Skin epidermis (tissue), 12 donors: Measurements from ENCODE around the gene SMG5.
A peak's percentile ranks its signal among the peaks of the same experiment; 100 is the strongest.

Experiments used
- H3K27ac ChIP-seq, 21 experiments: fragments of 200-600 bp; sonication (generic) in 11 of 21; one replicate each; pipeline ENCODE4 v1.5.0; 2020; ENCODE audit warnings: mild to moderate bottlenecking in 3 of 21, inconsistent platforms in 2 of 21, moderate library complexity in 2 of 21
- H3K4me3 ChIP-seq, 7 experiments: fragments of 200-600 bp; sonication (generic) in 2 of 7; one replicate each; pipeline ENCODE4 v1.5.0; 2020; ENCODE audit warnings: inconsistent platforms in 2 of 7, mild to moderate bottlenecking in 2 of 7, moderate library complexity in 1 of 7

SMG5 gene

GRCh38 chr1:156281693-156282478 lies 739 bp downstream of the SMG5 start:
- Histone ChIP-seq H3K27ac (peak overlapping the region; percentile 79 to 99 (median 95)), H3K4me3 (peak overlapping the region; percentile 60 to 90 (median 72))

- peak overlapping the region in 17 of 21 experiments; percentile 88 to 99 (median 94) for H3K27ac ChIP-seq
- peak overlapping the region; percentile 60 to 90 (median 72) for H3K4me3 ChIP-seq
Measured at GRCh38 chr1:156281281-156281680, 1.3 kb downstream of the SMG5 start.

- Histone ChIP-seq H3K4me3 (no peak overlapping the region), H3K27ac (no peak overlapping the region)
Measured at GRCh38 chr1:156279837-156280236, 2.8 kb downstream of the SMG5 start.

GRCh38 chr1:156276966-156277381 lies 5.7 kb downstream of the SMG5 start:
- Histone ChIP-seq H3K4me3 (no peak overlapping the region), H3K27ac (peak overlapping the region in 3 of 21 experiments; percentile 22 to 58 (median 25))

- Histone ChIP-seq H3K4me3 (no peak overlapping the region), H3K27ac (peak overlapping the region in 2 of 21 experiments; percentile 25 to 58)
Measured at GRCh38 chr1:156276532-156276931, 6.1 kb downstream of the SMG5 start.

- Histone ChIP-seq H3K27ac (no peak overlapping the region), H3K4me3 (no peak overlapping the region)
Measured at GRCh38 chr1:156270314-156270713, 12.3 kb downstream of the SMG5 start.

- no peak overlapping the region for H3K4me3 ChIP-seq
- no peak overlapping the region for H3K27ac ChIP-seq
Measured at GRCh38 chr1:156268336-156268735, 14.3 kb downstream of the SMG5 start.

- no peak overlapping the region for H3K4me3 ChIP-seq
Measured at GRCh38 chr1:156266051-156266450, 16.6 kb downstream of the SMG5 start.

GRCh38 chr1:156263288-156263655 lies 19.4 kb downstream of the SMG5 start:
- peak overlapping the region in 12 of 21 experiments; percentile 1 to 67 (median 50) for H3K27ac ChIP-seq
- H3K4me3 ChIP-seq = no peak overlapping the region

More at GRCh38 chr1:156266051-156266450, 16.6 kb downstream of the SMG5 start:
- no peak overlapping the region for H3K27ac ChIP-seq

GRCh38 chr1:156262461-156263287 lies 20.0 kb downstream of the SMG5 start:
- Histone ChIP-seq H3K4me3 (no peak overlapping the region), H3K27ac (peak overlapping the region in 12 of 21 experiments; percentile 1 to 67 (median 50))

GRCh38 chr1:156260896-156261295 lies 21.7 kb downstream of the SMG5 start:
- Histone ChIP-seq H3K4me3 (no peak overlapping the region), H3K27ac (peak overlapping the region in 7 of 21 experiments; percentile 4 to 46 (median 29))

GRCh38 chr1:156259805-156260204 lies 22.8 kb downstream of the SMG5 start:
- Histone ChIP-seq H3K27ac (peak overlapping the region in 2 of 21 experiments; percentile 29 to 32), H3K4me3 (no peak overlapping the region)

GRCh38 chr1:156258859-156259258 lies 23.8 kb downstream of the SMG5 start:
- no peak overlapping the region for H3K4me3 ChIP-seq
- H3K27ac ChIP-seq = peak overlapping the region in 4 of 21 experiments; percentile 13 to 67 (median 23)

- Histone ChIP-seq H3K4me3 (no peak overlapping the region), H3K27ac (peak overlapping the region in 12 of 21 experiments; percentile 2 to 67 (median 33))
Measured at GRCh38 chr1:156257711-156258110, 24.9 kb downstream of the SMG5 start.

- Histone ChIP-seq H3K4me3 (no peak overlapping the region), H3K27ac (no peak overlapping the region)
Measured at GRCh38 chr1:156253634-156254033, 29.0 kb downstream of the SMG5 start.

GRCh38 chr1:156251527-156251926 lies 31.1 kb downstream of the SMG5 start:
- H3K4me3 ChIP-seq = no peak overlapping the region
- peak overlapping the region in 10 of 21 experiments; percentile 22 to 70 (median 48) for H3K27ac ChIP-seq

GRCh38 chr1:156249593-156249992 lies 33.0 kb downstream of the SMG5 start:
- Histone ChIP-seq H3K4me3 (no peak overlapping the region), H3K27ac (peak overlapping the region in 2 of 21 experiments; percentile 17 to 41)

- Histone ChIP-seq H3K27ac (peak overlapping the region in 4 of 21 experiments; percentile 16 to 40 (median 34)), H3K4me3 (no peak overlapping the region)
Measured at GRCh38 chr1:156248323-156248683, 34.3 kb downstream of the SMG5 start.

- Histone ChIP-seq H3K27ac (peak within 1 kb of the TSS in 5 of 21 experiments; percentile 20 to 40 (median 37)), H3K4me3 (no peak within 1 kb of the TSS)
Measured at GRCh38 chr1:156247460-156248322, 34.9 kb downstream of the SMG5 start, which contains the start of gene PAQR6. PAQR6 (minus strand) TSS chr1:156248056; CDS start chr1:156246731, 1,325 bp downstream.
